WTC11 (cell line): Measurements from ENCODE around the gene MIER3. TPM values are rescaled to one million over a fixed set of nuclear protein-coding genes. Genes with fewer than 3 reads are reported as not detected.

Experiments
- ATAC-seq: fragments of 200-7000 bp; cut with Tn5 transposase; 2 replicates; pipeline ENCODE4 v1.10.0; 2021; ENCODE audit warnings: mild to moderate bottlenecking, moderate library complexity
- CTCF ChIA-PET: fragments of 300-600 bp; sonication (Branson Sonifier 250); formaldehyde crosslinking; loops from one replicate; lab custom pipeline; 2021; ENCODE audit warnings: antibody characterized with exemption; lab: Charles Lee
- POLR2A ChIA-PET: fragments of 350-600 bp; sonication (Branson Sonifier 250); formaldehyde crosslinking; loops from one replicate; lab custom pipeline; 2021; ENCODE audit warnings: antibody characterized with exemption; lab: Charles Lee
- DNase-seq: peaks from one replicate; pipeline ENCODE4 v3.0.0; 2021; ENCODE audit warnings: low spot score
- H3K27ac Mint-ChIP-seq: 2 replicates; pipeline ENCODE4 v1.8.0; 2021; ENCODE audit warnings: mixed read lengths
- H3K27me3 Mint-ChIP-seq: 2 replicates; pipeline ENCODE4 v1.8.0; 2021; ENCODE audit warnings: low read depth, mild to moderate bottlenecking, moderate library complexity, mixed read lengths
- H3K36me3 Mint-ChIP-seq: 2 replicates; pipeline ENCODE4 v1.8.0; 2021; ENCODE audit warnings: mixed read lengths
- H3K4me1 Mint-ChIP-seq: 2 replicates; pipeline ENCODE4 v1.8.0; 2022; ENCODE audit warnings: mixed read lengths
- H3K4me3 Mint-ChIP-seq: 2 replicates; pipeline ENCODE4 v1.8.0; 2021; ENCODE audit warnings: mild to moderate bottlenecking, moderate library complexity, mixed read lengths
- H3K9me3 Mint-ChIP-seq: 2 replicates; pipeline ENCODE4 v1.8.0; 2021; ENCODE audit warnings: mixed read lengths
- ATF6 ChIP-seq: sonication (generic); formaldehyde crosslinking; IDR thresholded peaks from 2 replicates; pipeline ENCODE4 v1.8.1; 2023; ENCODE audit warnings: mild to moderate bottlenecking, missing genetic modification reagents
- CBFB ChIP-seq: sonication (generic); formaldehyde crosslinking; IDR thresholded peaks from 2 replicates; pipeline ENCODE4 v1.8.1; 2022; ENCODE audit warnings: mild to moderate bottlenecking, low read depth, missing genetic modification reagents
- ETV6 ChIP-seq: sonication (generic); formaldehyde crosslinking; IDR thresholded peaks from 2 replicates; pipeline ENCODE4 v1.8.1; 2022; ENCODE audit warnings: mild to moderate bottlenecking, missing genetic modification reagents
- FOXK1 ChIP-seq: sonication (generic); formaldehyde crosslinking; IDR thresholded peaks from 2 replicates; pipeline ENCODE4 v1.8.0; 2022; ENCODE audit warnings: mild to moderate bottlenecking, moderate library complexity, missing genetic modification reagents
- FOXP4 ChIP-seq: sonication (generic); formaldehyde crosslinking; IDR thresholded peaks from 2 replicates; pipeline ENCODE4 v1.8.0; 2022; ENCODE audit warnings: mild to moderate bottlenecking, missing genetic modification reagents
- GTF2I ChIP-seq: fragments of 250-450 bp; sonication (Bioruptor Pico); conservative IDR thresholded peaks from 2 replicates; pipeline ENCODE4 v1.4.0; 2021; ENCODE audit warnings: mild to moderate bottlenecking
- IRF2 ChIP-seq: sonication (generic); formaldehyde crosslinking; IDR thresholded peaks from 2 replicates; pipeline ENCODE4 v1.8.0; 2022; ENCODE audit warnings: low read depth, missing genetic modification reagents, borderline replicate concordance
- NR1H2 ChIP-seq: sonication (generic); formaldehyde crosslinking; IDR thresholded peaks from 2 replicates; pipeline ENCODE4 v1.9.0; 2021; ENCODE audit warnings: mild to moderate bottlenecking, moderate library complexity, missing genetic modification reagents
- PRRX2 ChIP-seq: fragments of 250-450 bp; sonication (Bioruptor Pico); IDR thresholded peaks from 2 replicates; pipeline ENCODE4 v1.8.0; 2021; ENCODE audit warnings: mild to moderate bottlenecking
- SMAD3 ChIP-seq: sonication (generic); formaldehyde crosslinking; IDR thresholded peaks from 2 replicates; pipeline ENCODE4 v1.8.0; 2022; ENCODE audit warnings: missing genetic modification reagents, mild to moderate bottlenecking, borderline replicate concordance
- ZNF121 ChIP-seq: sonication (generic); formaldehyde crosslinking; IDR thresholded peaks from 2 replicates; pipeline ENCODE4 v1.8.0; 2023; ENCODE audit warnings: missing genetic modification reagents
- ZNF263 ChIP-seq: sonication (generic); formaldehyde crosslinking; IDR thresholded peaks from 2 replicates; pipeline ENCODE4 v1.8.1; 2022; ENCODE audit warnings: low read depth, mild to moderate bottlenecking, moderate library complexity, missing genetic modification reagents
- ZNF396 ChIP-seq: fragments of 250-450 bp; sonication (Bioruptor Pico); IDR thresholded peaks from 2 replicates; pipeline ENCODE4 v1.8.0; 2021; ENCODE audit warnings: mild to moderate bottlenecking, moderate library complexity, borderline replicate concordance
- ZNF532 ChIP-seq: fragments of 250-450 bp; sonication (Bioruptor Pico); IDR thresholded peaks from 2 replicates; pipeline ENCODE4 v1.9.0; 2021; ENCODE audit warnings: mild to moderate bottlenecking, borderline replicate concordance
- ZNF671 ChIP-seq: fragments of 250-450 bp; sonication (Bioruptor Pico); IDR thresholded peaks from 2 replicates; pipeline ENCODE4 v1.8.0; 2021; ENCODE audit warnings: mild to moderate bottlenecking
- ZSCAN18 ChIP-seq: fragments of 250-450 bp; sonication (Bioruptor Pico); IDR thresholded peaks from 2 replicates; pipeline ENCODE4 v2.1.2; 2022; ENCODE audit warnings: mild to moderate bottlenecking, moderate library complexity
- total RNA-seq: library from RNA; stranded (reverse); gene quantifications from 3 replicates; pipeline ENCODE4 v1.2.3, GENCODE V29; 2021
- TF ChIP-seq, protein P1 (sequence below): sonication (generic); formaldehyde crosslinking; IDR thresholded peaks from 2 replicates; pipeline ENCODE4 v1.8.1; 2022; ENCODE audit warnings: low read depth, missing genetic modification reagents, borderline replicate concordance
- TF ChIP-seq, protein P2 (sequence below): sonication (generic); formaldehyde crosslinking; IDR thresholded peaks from 2 replicates; pipeline ENCODE4 v1.8.0; 2023; ENCODE audit warnings: missing genetic modification reagents
- TF ChIP-seq, protein P3 (sequence below): fragments of 250-450 bp; sonication (Bioruptor Pico); IDR thresholded peaks from 2 replicates; pipeline ENCODE4 v1.8.0; 2021; ENCODE audit warnings: mild to moderate bottlenecking
- TF ChIP-seq, protein P4 (sequence below): fragments of 250-450 bp; sonication (Bioruptor Pico); IDR thresholded peaks from 2 replicates; pipeline ENCODE4 v1.9.0; 2021; ENCODE audit warnings: mild to moderate bottlenecking

Gene MIER3
- total RNA-seq, 1 experiment from 2014 or later: 27.8 TPM

DNA sequence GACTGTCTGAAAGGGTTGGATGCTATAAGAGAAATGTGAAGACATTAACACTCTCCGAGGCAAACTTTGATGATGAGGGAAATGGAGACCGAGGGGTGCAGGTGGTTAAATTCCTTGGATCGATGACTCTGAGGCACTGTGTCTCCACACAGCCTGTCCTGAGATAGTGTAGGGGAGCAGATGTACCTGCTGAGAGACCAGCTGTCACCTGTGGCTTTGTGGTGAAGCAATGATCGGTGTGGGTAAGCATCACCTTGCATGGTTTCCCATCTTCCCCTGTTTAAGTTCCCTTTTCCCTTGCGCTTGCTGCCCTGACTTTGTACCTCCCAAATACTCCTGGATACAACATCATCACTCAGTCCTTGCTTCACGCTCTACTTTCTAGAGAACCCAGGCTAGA lies 9.8 kb upstream of the MIER3 start:
- Mint-ChIP-seq H3K9me3 (no peaks in the 10 kb centered on the region), H3K27me3 (no peaks in the 10 kb centered on the region), H3K36me3 (no peaks in the 10 kb centered on the region), H3K27ac (no peak overlapping the region), H3K4me3 (no peak overlapping the region), H3K4me1 (peaks cover 6% of the 10 kb centered on the region)
- CTCF ChIA-PET: no interaction called here
- ATAC-seq (no peak), DNase-seq (no peak)
- POLR2A ChIA-PET: no interaction called here
- TF ChIP-seq ZNF532 (CRISPR knock-in tag) (no peak), ZNF263 (CRISPR knock-in tag) (no peak), NR1H2 (CRISPR knock-in tag) (no peak), ZNF121 (no peak), IRF2 (CRISPR knock-in tag) (no peak), CBFB (CRISPR knock-in tag) (no peak), GTF2I (no peak), SMAD3 (CRISPR knock-in tag) (no peak), PRRX2 (CRISPR knock-in tag) (no peak)
- TF ChIP-seq, protein P1, sequence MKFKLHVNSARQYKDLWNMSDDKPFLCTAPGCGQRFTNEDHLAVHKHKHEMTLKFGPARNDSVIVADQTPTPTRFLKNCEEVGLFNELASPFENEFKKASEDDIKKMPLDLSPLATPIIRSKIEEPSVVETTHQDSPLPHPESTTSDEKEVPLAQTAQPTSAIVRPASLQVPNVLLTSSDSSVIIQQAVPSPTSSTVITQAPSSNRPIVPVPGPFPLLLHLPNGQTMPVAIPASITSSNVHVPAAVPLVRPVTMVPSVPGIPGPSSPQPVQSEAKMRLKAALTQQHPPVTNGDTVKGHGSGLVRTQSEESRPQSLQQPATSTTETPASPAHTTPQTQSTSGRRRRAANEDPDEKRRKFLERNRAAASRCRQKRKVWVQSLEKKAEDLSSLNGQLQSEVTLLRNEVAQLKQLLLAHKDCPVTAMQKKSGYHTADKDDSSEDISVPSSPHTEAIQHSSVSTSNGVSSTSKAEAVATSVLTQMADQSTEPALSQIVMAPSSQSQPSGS (CRISPR knock-in tag): no peak
- TF ChIP-seq, protein P2, sequence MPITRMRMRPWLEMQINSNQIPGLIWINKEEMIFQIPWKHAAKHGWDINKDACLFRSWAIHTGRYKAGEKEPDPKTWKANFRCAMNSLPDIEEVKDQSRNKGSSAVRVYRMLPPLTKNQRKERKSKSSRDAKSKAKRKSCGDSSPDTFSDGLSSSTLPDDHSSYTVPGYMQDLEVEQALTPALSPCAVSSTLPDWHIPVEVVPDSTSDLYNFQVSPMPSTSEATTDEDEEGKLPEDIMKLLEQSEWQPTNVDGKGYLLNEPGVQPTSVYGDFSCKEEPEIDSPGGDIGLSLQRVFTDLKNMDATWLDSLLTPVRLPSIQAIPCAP: no peak
- TF ChIP-seq, protein P3, sequence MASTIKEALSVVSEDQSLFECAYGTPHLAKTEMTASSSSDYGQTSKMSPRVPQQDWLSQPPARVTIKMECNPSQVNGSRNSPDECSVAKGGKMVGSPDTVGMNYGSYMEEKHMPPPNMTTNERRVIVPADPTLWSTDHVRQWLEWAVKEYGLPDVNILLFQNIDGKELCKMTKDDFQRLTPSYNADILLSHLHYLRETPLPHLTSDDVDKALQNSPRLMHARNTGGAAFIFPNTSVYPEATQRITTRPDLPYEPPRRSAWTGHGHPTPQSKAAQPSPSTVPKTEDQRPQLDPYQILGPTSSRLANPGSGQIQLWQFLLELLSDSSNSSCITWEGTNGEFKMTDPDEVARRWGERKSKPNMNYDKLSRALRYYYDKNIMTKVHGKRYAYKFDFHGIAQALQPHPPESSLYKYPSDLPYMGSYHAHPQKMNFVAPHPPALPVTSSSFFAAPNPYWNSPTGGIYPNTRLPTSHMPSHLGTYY (CRISPR knock-in tag): no peak

DNA sequence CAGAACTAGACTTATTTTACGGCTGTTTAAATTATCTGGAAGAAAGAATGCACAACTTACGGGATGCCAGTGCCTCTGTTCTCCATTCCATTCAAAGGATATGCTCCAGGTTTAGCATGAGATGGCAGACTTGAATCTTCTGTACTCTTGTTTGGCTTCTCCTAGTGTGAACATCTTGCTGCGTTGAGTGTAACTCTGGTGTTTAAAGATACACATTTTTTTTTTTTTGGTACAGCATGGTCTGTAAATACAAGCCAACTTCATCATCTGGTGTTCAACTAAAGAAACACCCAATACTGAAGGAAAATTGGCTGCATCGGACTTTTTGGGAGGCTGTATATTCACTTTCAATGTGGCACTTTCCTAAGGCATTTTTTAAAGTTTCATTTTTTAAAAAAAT lies 7.4 kb upstream of the MIER3 start:
- ATAC-seq: no peak
- H3K27ac Mint-ChIP-seq: no peak overlapping the region
- TF ChIP-seq FOXK1 (CRISPR knock-in tag) (no peak), SMAD3 (CRISPR knock-in tag) (no peak), FOXP4 (no peak), ZNF396 (CRISPR knock-in tag) (no peak), ATF6 (CRISPR knock-in tag) (no peak), ZSCAN18 (CRISPR knock-in tag) (no peak), PRRX2 (CRISPR knock-in tag) (no peak), ZNF671 (no peak), ETV6 (no peak)
- TF ChIP-seq, protein P4, sequence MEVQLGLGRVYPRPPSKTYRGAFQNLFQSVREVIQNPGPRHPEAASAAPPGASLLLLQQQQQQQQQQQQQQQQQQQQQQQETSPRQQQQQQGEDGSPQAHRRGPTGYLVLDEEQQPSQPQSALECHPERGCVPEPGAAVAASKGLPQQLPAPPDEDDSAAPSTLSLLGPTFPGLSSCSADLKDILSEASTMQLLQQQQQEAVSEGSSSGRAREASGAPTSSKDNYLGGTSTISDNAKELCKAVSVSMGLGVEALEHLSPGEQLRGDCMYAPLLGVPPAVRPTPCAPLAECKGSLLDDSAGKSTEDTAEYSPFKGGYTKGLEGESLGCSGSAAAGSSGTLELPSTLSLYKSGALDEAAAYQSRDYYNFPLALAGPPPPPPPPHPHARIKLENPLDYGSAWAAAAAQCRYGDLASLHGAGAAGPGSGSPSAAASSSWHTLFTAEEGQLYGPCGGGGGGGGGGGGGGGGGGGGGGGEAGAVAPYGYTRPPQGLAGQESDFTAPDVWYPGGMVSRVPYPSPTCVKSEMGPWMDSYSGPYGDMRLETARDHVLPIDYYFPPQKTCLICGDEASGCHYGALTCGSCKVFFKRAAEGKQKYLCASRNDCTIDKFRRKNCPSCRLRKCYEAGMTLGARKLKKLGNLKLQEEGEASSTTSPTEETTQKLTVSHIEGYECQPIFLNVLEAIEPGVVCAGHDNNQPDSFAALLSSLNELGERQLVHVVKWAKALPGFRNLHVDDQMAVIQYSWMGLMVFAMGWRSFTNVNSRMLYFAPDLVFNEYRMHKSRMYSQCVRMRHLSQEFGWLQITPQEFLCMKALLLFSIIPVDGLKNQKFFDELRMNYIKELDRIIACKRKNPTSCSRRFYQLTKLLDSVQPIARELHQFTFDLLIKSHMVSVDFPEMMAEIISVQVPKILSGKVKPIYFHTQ (CRISPR knock-in tag): no peak

More for the DNA sequence above, 7.4 kb upstream of the MIER3 start:
- Mint-ChIP-seq H3K4me1 (peaks cover 6% of the 10 kb centered on the region), H3K27me3 (no peaks in the 10 kb centered on the region; the same call in 1 of the 2 replicates), H3K9me3 (no peaks in the 10 kb centered on the region), H3K4me3 (no peak overlapping the region), H3K36me3 (no peaks in the 10 kb centered on the region)
- CTCF ChIA-PET: no interaction called here
- DNase-seq: no peak
- POLR2A ChIA-PET: no interaction called here
